ENCODE data around the gene TPRG1L.
"Not testable (repeated sequence)": the region's sequence is repeated elsewhere in the genome, so short reads cannot be mapped to it uniquely, and the experiment has no call there.

TPRG1L gene

GRCh38 chr1:3608154-3608553, 16.7 kb upstream of the TPRG1L start:
- no peak for DNase-seq

- DNase-seq: no peak
Measured at GRCh38 chr1:3609016-3609768, 15.6 kb upstream of the TPRG1L start.

- DNase-seq: no peak
Measured at GRCh38 chr1:3609769-3610526, 14.9 kb upstream of the TPRG1L start.

GRCh38 chr1:3610527-3611169, 14.2 kb upstream of the TPRG1L start:
- no peak for DNase-seq

GRCh38 chr1:3611170-3612019, 13.4 kb upstream of the TPRG1L start, which contains the start of gene MEGF6:
Gene MEGF6 (minus strand): TSS chr1:3611508. CDS start chr1:3611268, 240 bp downstream.
- DNase-seq: peak in 11 of 58 donors; percentile 6 to 47 (median 25)

GRCh38 chr1:3612123-3612522, 12.7 kb upstream of the TPRG1L start:
- no peak for DNase-seq

GRCh38 chr1:3614755-3615742, 9.8 kb upstream of the TPRG1L start:
- peak in 1 of 58 donors; percentile 27 for DNase-seq

- no peak for DNase-seq
Measured at GRCh38 chr1:3616861-3617260, 8.0 kb upstream of the TPRG1L start.

- no peak for DNase-seq
Measured at GRCh38 chr1:3617806-3618345, 6.9 kb upstream of the TPRG1L start.

- no peak for DNase-seq
Measured at GRCh38 chr1:3618531-3618880, 6.3 kb upstream of the TPRG1L start.

- peak in 49 of 58 donors; percentile 13 to 78 (median 44) for DNase-seq
Measured at GRCh38 chr1:3618881-3619671, 5.7 kb upstream of the TPRG1L start.

GRCh38 chr1:3620708-3621107, 4.1 kb upstream of the TPRG1L start:
- no peak for DNase-seq

- peak in 30 of 58 donors; percentile 6 to 57 (median 30) for DNase-seq
Measured at GRCh38 chr1:3621151-3621671, 3.6 kb upstream of the TPRG1L start.

GRCh38 chr1:3622102-3622501, 2.7 kb upstream of the TPRG1L start:
- not testable (repeated sequence) for DNase-seq

GRCh38 chr1:3623441-3624199, 1.2 kb upstream of the TPRG1L start:
- DNase-seq: peak in 1 of 58 donors; percentile 4

- DNase-seq: peak in 7 of 58 donors; percentile 18 to 60 (median 54)
Measured at GRCh38 chr1:3625151-3625907, 514 bp downstream of the TPRG1L start.

GRCh38 chr1:3626025-3626424, 1.2 kb downstream of the TPRG1L start:
- no peak for DNase-seq
